Smooth muscle cell (in vitro differentiated cells): ENCODE data around the gene ADGRG3. TPM values are rescaled to one million over a fixed set of nuclear protein-coding genes. Genes with fewer than 3 reads are reported as not detected.

Source experiments
- DNase-seq: peaks from one replicate; lab custom pipeline; 2025; ENCODE audit not compliant: unreplicated experiment; lab: John Stamatoyannopoulos, UW
- H2AFZ ChIP-seq: fragments of 200-600 bp; sonication (generic); 2 replicates; pipeline ENCODE4 v1.6.0; 2016; ENCODE audit warnings: antibody characterized with exemption, low read depth, mild to moderate bottlenecking
- H3F3A ChIP-seq: fragments of 200-600 bp; sonication (generic); 2 replicates; pipeline ENCODE4 v1.6.0; 2017; ENCODE audit warnings: antibody characterized with exemption, low read depth
- H3K27ac ChIP-seq: fragments of 200-600 bp; sonication (generic); 2 replicates; pipeline ENCODE4 v1.5.1; 2016; ENCODE audit warnings: low read depth, mild to moderate bottlenecking
- H3K27me3 ChIP-seq: fragments of 200-600 bp; sonication (generic); 2 replicates; pipeline ENCODE4 v1.6.1; 2016; ENCODE audit warnings: low read depth, mild to moderate bottlenecking
- H3K36me3 ChIP-seq: fragments of 200-600 bp; sonication (generic); 2 replicates; pipeline ENCODE4 v1.5.1; 2016; ENCODE audit warnings: low read depth
- H3K4me1 ChIP-seq: fragments of 200-600 bp; sonication (generic); 2 replicates; pipeline ENCODE4 v1.5.1; 2016; ENCODE audit warnings: low read depth
- H3K4me2 ChIP-seq: fragments of 200-600 bp; sonication (generic); 2 replicates; pipeline ENCODE4 v1.6.0; 2016; ENCODE audit warnings: mild to moderate bottlenecking
- H3K4me3 ChIP-seq: fragments of 200-600 bp; sonication (generic); 2 replicates; pipeline ENCODE4 v1.5.1; 2016; ENCODE audit warnings: mild to moderate bottlenecking
- H3K79me2 ChIP-seq: fragments of 200-600 bp; sonication (generic); 2 replicates; pipeline ENCODE4 v1.6.0; 2016; ENCODE audit warnings: low read depth, mild to moderate bottlenecking
- H3K9ac ChIP-seq: fragments of 200-600 bp; sonication (generic); 2 replicates; pipeline ENCODE4 v1.6.0; 2016; ENCODE audit warnings: low read depth
- H3K9me3 ChIP-seq: fragments of 200-600 bp; sonication (generic); replicated peaks from 2 replicates; pipeline ENCODE4 v1.5.1; 2016; ENCODE audit warnings: low read depth
- H4K20me1 ChIP-seq: fragments of 200-600 bp; sonication (generic); 2 replicates; pipeline ENCODE4 v1.6.0; 2016; ENCODE audit warnings: low read depth
- CTCF ChIP-seq: fragments of 200-600 bp; sonication (generic); IDR thresholded peaks from 2 replicates; pipeline ENCODE4 v1.5.1; 2017; ENCODE audit warnings: borderline replicate concordance, mild to moderate bottlenecking, antibody characterized with exemption; ENCODE audit not compliant: insufficient read depth, poor library complexity, severe bottlenecking
- WGBS: methylation state at CpG from one replicate; pipeline ENCODE4 v1.1.7; 2016; ENCODE audit warnings: low lambda C conversion rate; 5-methylcytosine and 5-hydroxymethylcytosine counted together
- polyA plus RNA-seq: library from polyadenylated mRNA; unstranded; fragments of >200 nt; fragmentation: Nextera tagmentation; extraction: Ambion mirVana; gene quantifications from 2 replicates; pipeline ENCODE4 v1.2.1, GENCODE V29; 2016
- total RNA-seq: library from RNA; depleted of rRNA; stranded (reverse); fragments of >200 nt; gene quantifications from 2 replicates; pipeline ENCODE4 v1.2.3, GENCODE V29; 2014

Gene ADGRG3
- total and polyA plus RNA-seq, 2 experiments from 2014 or later: 0.13 TPM; not detected in 1

- no peak for TF ChIP-seq CTCF
- no peak for DNase-seq
Observed at GRCh38 chr16:57688987-57689761, 21.1 kb downstream of the ADGRG3 start.

GRCh38 chr16:57689762-57690558, 21.9 kb downstream of the ADGRG3 start:
- H4K20me1 ChIP-seq: no peaks in the 10 kb centered on the region
- H3K4me3 ChIP-seq: no peak overlapping the region
- no peak for DNase-seq
- H2AFZ ChIP-seq: no peak overlapping the region
- H3K27ac ChIP-seq: no peak overlapping the region
- no peak for TF ChIP-seq CTCF
- no peaks in the 10 kb centered on the region for H3K27me3 ChIP-seq
- 75% methylated on average over 13 of the region's 13 CpGs for WGBS
- no peaks in the 10 kb centered on the region for H3K36me3 ChIP-seq
- H3K4me1 ChIP-seq: no peaks in the 10 kb centered on the region
- H3F3A ChIP-seq: no peaks in the 10 kb centered on the region
- no peaks in the 10 kb centered on the region for H3K79me2 ChIP-seq
- no peak overlapping the region for H3K4me2 ChIP-seq
- H3K9me3 ChIP-seq: no peaks in the 10 kb centered on the region
- no peak overlapping the region for H3K9ac ChIP-seq

More at GRCh38 chr16:57688987-57689761, 21.1 kb downstream of the ADGRG3 start:
- Histone ChIP-seq H3K9me3 (no peaks in the 10 kb centered on the region), H3K27ac (no peak overlapping the region), H3K79me2 (no peaks in the 10 kb centered on the region), H3K4me2 (no peak overlapping the region), H3F3A (no peaks in the 10 kb centered on the region), H4K20me1 (no peaks in the 10 kb centered on the region), H2AFZ (no peak overlapping the region), H3K36me3 (no peaks in the 10 kb centered on the region), H3K9ac (no peak overlapping the region), H3K4me1 (no peaks in the 10 kb centered on the region), H3K27me3 (no peaks in the 10 kb centered on the region), H3K4me3 (no peak overlapping the region)
- 77% methylated on average over 14 of the region's 15 CpGs for WGBS

GRCh38 chr16:57690782-57691471, 22.8 kb downstream of the ADGRG3 start:
- no peak overlapping the region for H2AFZ ChIP-seq
- H4K20me1 ChIP-seq: no peaks in the 10 kb centered on the region
- H3K9ac ChIP-seq: no peak overlapping the region
- no peaks in the 10 kb centered on the region for H3K9me3 ChIP-seq
- no peak overlapping the region for H3K27ac ChIP-seq
- no peaks in the 10 kb centered on the region for H3K27me3 ChIP-seq
- H3K36me3 ChIP-seq: no peaks in the 10 kb centered on the region
- H3K4me2 ChIP-seq: no peak overlapping the region
- H3K79me2 ChIP-seq: no peaks in the 10 kb centered on the region
- H3K4me1 ChIP-seq: no peaks in the 10 kb centered on the region
- DNase-seq: no peak
- no peaks in the 10 kb centered on the region for H3F3A ChIP-seq
- WGBS: 60% methylated on average over 4 of the region's 4 CpGs
- TF ChIP-seq CTCF: no peak
- no peak overlapping the region for H3K4me3 ChIP-seq
